Measurements from ENCODE around the gene DIS3L2.

DNA sequence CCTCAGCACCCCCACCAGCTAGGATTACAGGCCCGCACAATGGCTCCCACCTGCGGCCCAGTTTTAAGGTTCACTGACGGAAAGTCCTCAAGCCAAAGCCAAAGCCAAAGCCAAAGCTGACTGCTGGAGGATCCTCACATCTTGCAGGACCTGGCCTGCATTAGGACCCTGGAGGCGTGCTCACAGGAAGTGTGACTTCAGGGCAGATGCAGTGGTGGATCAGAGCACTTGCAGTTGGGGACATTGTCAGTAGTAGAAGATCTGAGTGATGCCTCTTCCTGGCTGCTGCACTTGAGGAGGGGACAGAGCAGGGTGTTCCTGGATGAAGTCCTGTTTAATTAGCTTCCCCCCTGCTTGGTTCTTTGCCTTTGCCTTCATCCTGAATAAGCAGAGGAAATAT lies 348.1 kb downstream of the DIS3L2 start:
- TF ChIP-seq POLR2A (IDR thresholded peaks at IDR 0.05), result no peak
- TF ChIP-seq, protein P1, sequence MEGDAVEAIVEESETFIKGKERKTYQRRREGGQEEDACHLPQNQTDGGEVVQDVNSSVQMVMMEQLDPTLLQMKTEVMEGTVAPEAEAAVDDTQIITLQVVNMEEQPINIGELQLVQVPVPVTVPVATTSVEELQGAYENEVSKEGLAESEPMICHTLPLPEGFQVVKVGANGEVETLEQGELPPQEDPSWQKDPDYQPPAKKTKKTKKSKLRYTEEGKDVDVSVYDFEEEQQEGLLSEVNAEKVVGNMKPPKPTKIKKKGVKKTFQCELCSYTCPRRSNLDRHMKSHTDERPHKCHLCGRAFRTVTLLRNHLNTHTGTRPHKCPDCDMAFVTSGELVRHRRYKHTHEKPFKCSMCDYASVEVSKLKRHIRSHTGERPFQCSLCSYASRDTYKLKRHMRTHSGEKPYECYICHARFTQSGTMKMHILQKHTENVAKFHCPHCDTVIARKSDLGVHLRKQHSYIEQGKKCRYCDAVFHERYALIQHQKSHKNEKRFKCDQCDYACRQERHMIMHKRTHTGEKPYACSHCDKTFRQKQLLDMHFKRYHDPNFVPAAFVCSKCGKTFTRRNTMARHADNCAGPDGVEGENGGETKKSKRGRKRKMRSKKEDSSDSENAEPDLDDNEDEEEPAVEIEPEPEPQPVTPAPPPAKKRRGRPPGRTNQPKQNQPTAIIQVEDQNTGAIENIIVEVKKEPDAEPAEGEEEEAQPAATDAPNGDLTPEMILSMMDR (IDR thresholded peaks at IDR 0.05), result no peak
